ENCODE data around the gene ASB6.
"Not testable (repeated sequence)": the region's sequence is repeated elsewhere in the genome, so short reads cannot be mapped to it uniquely, and the experiment has no call there.

ASB6 gene

GRCh38 chr9:129604056-129604765 is 37.7 kb downstream of the ASB6 start:
- DNase-seq = no peak

GRCh38 chr9:129602598-129603415 is 39.1 kb downstream of the ASB6 start:
- DNase-seq = no peak

- DNase-seq = no peak
Observed at GRCh38 chr9:129601082-129601674, 40.8 kb downstream of the ASB6 start.

GRCh38 chr9:129598089-129598596 is 43.8 kb downstream of the ASB6 start:
- DNase-seq = no peak

GRCh38 chr9:129597355-129598088 is 44.4 kb downstream of the ASB6 start:
- no peak for DNase-seq

GRCh38 chr9:129596541-129597331 is 45.2 kb downstream of the ASB6 start:
- no peak for DNase-seq

GRCh38 chr9:129595903-129596540 is 45.9 kb downstream of the ASB6 start:
- no peak for DNase-seq

GRCh38 chr9:129595311-129595741 is 46.6 kb downstream of the ASB6 start:
- no peak for DNase-seq

GRCh38 chr9:129594632-129595031 is 47.3 kb downstream of the ASB6 start:
- DNase-seq = no peak

- DNase-seq = not testable (repeated sequence)
Observed at GRCh38 chr9:129592790-129593189, 49.2 kb downstream of the ASB6 start.

GRCh38 chr9:129591916-129592315 is 50.0 kb downstream of the ASB6 start:
- no peak for DNase-seq

- no peak for DNase-seq
Observed at GRCh38 chr9:129590466-129590865, 51.5 kb downstream of the ASB6 start.

GRCh38 chr9:129587487-129588262 is 54.3 kb downstream of the ASB6 start:
- DNase-seq = no peak

GRCh38 chr9:129586685-129587084 is 55.3 kb downstream of the ASB6 start:
- DNase-seq = no peak

- no peak for DNase-seq
Observed at GRCh38 chr9:129586245-129586644, 55.7 kb downstream of the ASB6 start.

GRCh38 chr9:129585352-129585751 is 56.6 kb downstream of the ASB6 start:
- no peak for DNase-seq
